Measurements from ENCODE around the gene OCIAD1. TPM values are rescaled to one million over a fixed set of nuclear protein-coding genes. Genes with fewer than 3 reads are reported as not detected.
"Not testable (repeated sequence)": the region's sequence is repeated elsewhere in the genome, so short reads cannot be mapped to it uniquely, and the experiment has no call there.

The OCIAD1 gene
- total RNA-seq, 1 experiment from 2014 or later: 98.2 TPM

DNA sequence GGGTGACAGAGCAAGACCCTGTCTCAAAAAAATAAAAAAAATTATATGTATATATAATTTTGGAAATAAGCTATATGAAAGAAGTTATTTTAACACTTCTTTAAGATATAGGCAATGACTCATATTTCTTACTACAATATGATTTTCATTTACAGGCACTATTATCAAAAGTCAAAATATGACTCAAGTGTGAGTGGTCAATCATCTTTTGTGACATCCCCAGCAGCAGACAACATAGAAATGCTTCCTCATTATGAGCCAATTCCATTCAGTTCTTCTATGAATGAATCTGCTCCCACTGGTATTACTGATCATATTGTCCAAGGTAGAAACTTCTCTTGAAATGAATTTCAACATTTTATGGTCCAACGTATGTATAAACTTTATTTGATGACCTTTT is 20.8 kb downstream of the OCIAD1 start:
- Histone ChIP-seq H3K27me3 (ENCODE audit: control insufficient read depth, insufficient read depth, low read length) (no peaks in the 10 kb centered on the region), H3K4me3 (ENCODE audit: insufficient read depth, low read depth, low read length) (no peak overlapping the region), H3K36me3 (replicated peaks; ENCODE audit: control insufficient read depth, insufficient read depth, low read length) (peaks cover 12% of the 10 kb centered on the region)
- no peak for DNase-seq

DNA sequence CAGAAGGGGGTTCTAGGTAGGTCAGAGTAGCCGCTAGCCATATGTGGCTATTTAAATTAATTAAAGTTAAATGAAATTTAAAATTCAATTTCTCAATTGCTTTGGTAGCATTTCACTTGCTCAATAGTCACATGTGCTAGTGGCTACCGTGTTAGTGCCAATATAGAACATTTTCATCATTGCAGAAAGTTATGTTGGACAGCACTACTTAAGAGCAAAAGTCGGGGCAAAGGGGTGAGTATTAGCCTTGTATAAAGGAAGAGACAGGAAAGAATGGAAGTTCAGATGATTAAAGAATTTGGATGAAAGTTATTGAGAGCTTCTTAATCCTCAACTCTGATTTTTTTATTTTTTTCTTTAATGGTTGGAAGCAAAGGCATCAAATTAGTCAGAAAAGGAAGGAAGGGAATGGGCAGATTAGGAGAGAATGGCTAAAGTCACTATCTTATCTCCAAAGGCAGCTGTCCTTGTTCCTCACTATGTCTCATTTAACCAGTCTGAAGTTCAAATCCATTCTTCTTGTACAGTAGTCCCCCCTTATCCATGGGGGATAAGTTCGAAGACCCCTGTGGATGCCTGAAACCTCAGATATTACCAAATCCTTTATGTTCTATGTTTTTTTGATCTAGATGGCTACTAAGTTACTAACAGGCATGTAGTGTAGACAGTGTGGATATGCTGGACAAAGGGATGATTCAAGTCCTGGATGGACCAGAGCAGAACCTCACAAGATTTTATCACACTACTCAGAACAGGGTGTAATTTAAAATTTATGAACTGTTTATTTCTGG is 22.9 kb downstream of the OCIAD1 start:
- no peak for DNase-seq
- Histone ChIP-seq H3K4me3 (ENCODE audit: insufficient read depth, low read depth, low read length) (no peak overlapping the region), H3K27me3 (ENCODE audit: control insufficient read depth, insufficient read depth, low read length) (no peaks in the 10 kb centered on the region), H3K36me3 (replicated peaks; ENCODE audit: control insufficient read depth, insufficient read depth, low read length) (peaks cover 14% of the 10 kb centered on the region)

DNA sequence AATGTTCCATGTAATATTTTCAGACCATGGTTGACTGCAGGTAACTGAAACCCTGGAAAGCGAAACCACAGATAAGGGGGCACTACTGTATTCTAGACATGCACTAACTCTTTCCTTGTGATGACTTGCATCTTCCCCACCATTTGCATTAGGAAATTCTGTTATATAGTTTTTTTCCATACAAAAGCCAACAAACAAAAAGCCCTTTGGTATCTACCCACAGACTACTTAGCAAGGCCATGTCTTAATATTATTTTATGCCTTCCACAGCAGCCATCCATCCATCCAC is 23.5 kb downstream of the OCIAD1 start:
- DNase-seq: no peak
- H3K36me3 ChIP-seq (replicated peaks; ENCODE audit: control insufficient read depth, insufficient read depth, low read length): peaks cover 14% of the 10 kb centered on the region

DNA sequence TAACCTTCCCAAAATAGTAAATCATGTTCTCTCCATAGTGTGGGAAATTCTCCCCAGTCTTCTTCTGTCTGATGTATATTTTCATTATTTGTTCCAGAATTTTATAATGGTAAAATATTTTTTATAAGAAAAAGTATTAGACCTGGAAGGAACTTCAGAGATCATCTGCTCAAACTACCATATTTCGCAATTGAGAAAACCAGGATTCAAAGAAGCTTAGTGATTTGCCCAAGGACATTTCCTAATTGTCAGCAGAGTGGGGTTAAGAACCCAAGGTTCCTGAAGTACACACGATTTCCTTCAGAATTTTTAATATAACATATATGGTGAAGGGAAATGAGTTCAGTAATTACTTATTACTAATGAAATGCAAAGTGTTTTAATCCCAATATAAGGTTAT is 24.1 kb downstream of the OCIAD1 start:
- no peaks in the 10 kb centered on the region for H3K27me3 ChIP-seq (ENCODE audit: control insufficient read depth, insufficient read depth, low read length)
- peaks cover 14% of the 10 kb centered on the region for H3K36me3 ChIP-seq (replicated peaks; ENCODE audit: control insufficient read depth, insufficient read depth, low read length)
- H3K4me3 ChIP-seq (ENCODE audit: insufficient read depth, low read depth, low read length): no peak overlapping the region
- no peak for DNase-seq

More for the DNA sequence above, 23.5 kb downstream of the OCIAD1 start:
- no peak overlapping the region for H3K4me3 ChIP-seq (ENCODE audit: insufficient read depth, low read depth, low read length)
- no peaks in the 10 kb centered on the region for H3K27me3 ChIP-seq (ENCODE audit: control insufficient read depth, insufficient read depth, low read length)

DNA sequence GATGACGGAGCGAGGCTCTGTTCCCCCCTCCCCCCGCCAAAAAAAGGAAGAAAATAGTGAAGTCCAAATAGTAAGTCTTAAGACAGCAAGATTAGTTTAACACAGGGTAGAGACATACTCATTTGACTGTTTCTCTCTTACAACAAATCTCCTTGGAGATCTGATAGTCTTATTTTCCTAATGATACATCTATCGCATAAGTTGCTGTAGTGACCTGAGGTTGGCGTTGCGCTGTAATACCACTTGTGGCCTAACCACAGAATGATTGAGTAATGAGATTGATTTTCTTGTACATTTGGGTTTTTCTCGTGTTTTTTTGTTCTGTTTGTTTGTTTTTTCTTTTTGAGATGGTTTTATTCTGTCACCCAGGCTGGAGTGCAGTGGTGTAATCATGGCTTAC is 27.2 kb downstream of the OCIAD1 start:
- Histone ChIP-seq H3K4me3 (ENCODE audit: insufficient read depth, low read depth, low read length) (no peak overlapping the region), H3K36me3 (replicated peaks; ENCODE audit: control insufficient read depth, insufficient read depth, low read length) (peaks cover 7% of the 10 kb centered on the region), H3K27me3 (ENCODE audit: control insufficient read depth, insufficient read depth, low read length) (no peaks in the 10 kb centered on the region)
- DNase-seq: no peak

DNA sequence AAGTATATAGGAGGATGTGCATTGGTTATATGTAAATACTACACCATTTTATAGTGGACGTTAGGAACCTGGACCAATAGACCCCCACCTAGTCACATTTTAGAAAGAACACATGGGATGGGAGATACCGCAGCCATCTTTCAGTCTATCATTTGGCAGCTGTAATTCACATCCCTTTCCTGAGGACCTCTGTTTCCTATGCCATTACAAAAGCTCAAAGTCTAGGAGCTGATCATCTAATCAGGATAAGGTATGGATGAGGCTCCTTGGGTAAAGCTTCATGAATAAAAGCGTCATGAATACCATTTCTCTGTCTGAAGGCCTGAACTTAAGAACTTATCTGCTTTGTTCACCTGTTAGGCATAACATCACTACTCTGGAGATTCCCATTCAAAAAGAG is 31.1 kb downstream of the OCIAD1 start:
- peaks cover 3% of the 10 kb centered on the region for H3K36me3 ChIP-seq (replicated peaks; ENCODE audit: control insufficient read depth, insufficient read depth, low read length)
- H3K4me3 ChIP-seq (ENCODE audit: insufficient read depth, low read depth, low read length): no peak overlapping the region
- no peak for DNase-seq
- H3K27me3 ChIP-seq (ENCODE audit: control insufficient read depth, insufficient read depth, low read length): no peaks in the 10 kb centered on the region

DNA sequence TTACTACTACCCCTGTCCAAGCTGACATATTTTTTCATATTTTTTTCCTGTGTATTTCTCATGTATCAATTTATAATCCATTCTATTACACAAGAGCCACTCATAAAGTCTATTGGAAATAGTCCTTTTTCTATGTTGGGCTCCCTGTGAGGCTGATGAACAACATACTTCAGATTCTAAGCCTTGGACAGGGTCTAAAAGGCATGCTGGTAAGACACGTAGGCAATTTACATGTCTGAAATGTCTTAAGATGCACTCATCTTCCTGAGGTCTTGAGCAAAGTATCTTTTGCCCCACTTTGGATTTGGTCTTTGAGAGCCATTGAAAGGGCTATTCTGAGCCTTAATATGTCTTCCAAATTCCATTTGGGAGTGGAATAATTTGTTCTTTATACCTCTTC is 31.8 kb downstream of the OCIAD1 start:
- Histone ChIP-seq H3K27me3 (ENCODE audit: control insufficient read depth, insufficient read depth, low read length) (no peaks in the 10 kb centered on the region), H3K36me3 (replicated peaks; ENCODE audit: control insufficient read depth, insufficient read depth, low read length) (no peaks in the 10 kb centered on the region; the same call in none of the 2 replicates), H3K4me3 (ENCODE audit: insufficient read depth, low read depth, low read length) (no peak overlapping the region)
- DNase-seq: no peak

DNA sequence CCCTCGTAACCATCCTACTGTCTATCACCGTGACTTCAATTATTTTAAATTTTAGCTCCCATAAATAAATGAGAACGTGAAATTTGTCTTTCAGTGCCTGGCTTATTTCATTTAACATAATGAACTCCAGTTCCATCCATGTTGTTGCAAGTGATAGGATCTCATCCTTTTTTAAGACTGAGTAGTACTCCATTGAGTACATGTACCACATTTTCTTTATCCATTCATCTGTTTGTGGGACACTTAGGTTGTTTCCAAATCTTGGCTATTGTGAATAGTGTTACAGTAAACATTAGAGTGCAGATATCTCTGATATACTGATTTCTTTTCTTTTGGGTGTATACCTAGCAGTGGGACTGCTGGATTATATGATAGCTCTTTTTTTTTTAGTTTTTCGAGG is 32.8 kb downstream of the OCIAD1 start:
- Histone ChIP-seq H3K27me3 (ENCODE audit: control insufficient read depth, insufficient read depth, low read length) (no peaks in the 10 kb centered on the region), H3K4me3 (ENCODE audit: insufficient read depth, low read depth, low read length) (no peak overlapping the region), H3K36me3 (replicated peaks; ENCODE audit: control insufficient read depth, insufficient read depth, low read length) (no peaks in the 10 kb centered on the region; the same call in 1 of the 2 replicates)
- no peak for DNase-seq

DNA sequence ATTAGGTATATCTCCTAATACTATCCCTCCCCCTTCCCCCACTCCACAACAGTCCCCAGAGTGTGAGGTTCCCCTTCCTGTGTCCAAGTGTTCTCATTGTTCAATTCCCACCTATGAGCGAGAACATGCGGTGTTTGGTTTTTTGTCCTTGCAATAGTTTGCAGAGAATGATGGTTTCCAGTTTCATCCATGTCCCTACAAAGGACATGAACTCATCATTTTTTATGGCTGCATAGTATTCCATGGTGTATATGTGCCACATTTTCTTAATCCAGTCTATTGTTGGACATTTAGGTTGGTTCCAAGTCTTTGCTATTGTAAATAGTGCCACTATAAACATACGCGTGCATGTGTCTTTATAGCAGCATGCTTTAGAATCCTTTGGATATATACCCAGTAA is 33.8 kb downstream of the OCIAD1 start:
- not testable (repeated sequence) for H3K27me3 ChIP-seq (ENCODE audit: control insufficient read depth, insufficient read depth, low read length); H3K4me3 ChIP-seq (ENCODE audit: insufficient read depth, low read depth, low read length); DNase-seq; H3K36me3 ChIP-seq (replicated peaks; ENCODE audit: control insufficient read depth, insufficient read depth, low read length)

DNA sequence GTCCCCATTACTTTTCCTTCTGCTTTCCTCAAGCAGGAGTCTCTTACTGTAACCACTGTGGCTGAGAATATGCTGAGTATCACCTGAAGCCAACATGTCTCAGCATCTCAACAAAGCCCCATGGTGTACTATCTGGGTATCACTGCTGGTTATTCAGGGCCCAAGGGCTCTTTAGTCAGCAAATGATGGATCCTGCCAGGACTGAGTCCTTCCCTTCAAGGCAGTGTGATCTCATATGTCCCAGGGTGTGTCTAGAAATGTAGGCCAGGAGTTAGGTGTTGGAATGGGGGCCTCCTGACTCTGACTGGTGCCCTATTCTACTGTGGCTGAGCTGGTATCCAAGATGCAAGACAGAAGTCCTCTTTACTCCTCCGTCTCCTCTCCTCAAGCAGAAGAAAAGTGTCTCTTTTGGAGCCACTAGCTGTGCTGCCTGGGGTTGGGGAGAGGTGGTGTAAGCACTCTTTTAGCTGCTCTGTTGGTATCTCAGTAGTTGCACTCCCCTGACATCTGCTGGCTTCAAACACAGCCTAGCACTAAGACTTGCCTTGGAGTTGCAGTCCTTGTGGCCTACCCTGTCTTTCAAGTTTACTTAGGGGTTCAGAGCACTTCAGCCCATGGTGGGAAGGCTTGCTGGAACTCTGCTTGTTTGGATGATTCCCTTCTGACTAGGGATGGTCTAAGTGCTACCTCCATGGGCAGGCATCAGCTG is 47.1 kb downstream of the OCIAD1 start:
- DNase-seq: no peak

DNA sequence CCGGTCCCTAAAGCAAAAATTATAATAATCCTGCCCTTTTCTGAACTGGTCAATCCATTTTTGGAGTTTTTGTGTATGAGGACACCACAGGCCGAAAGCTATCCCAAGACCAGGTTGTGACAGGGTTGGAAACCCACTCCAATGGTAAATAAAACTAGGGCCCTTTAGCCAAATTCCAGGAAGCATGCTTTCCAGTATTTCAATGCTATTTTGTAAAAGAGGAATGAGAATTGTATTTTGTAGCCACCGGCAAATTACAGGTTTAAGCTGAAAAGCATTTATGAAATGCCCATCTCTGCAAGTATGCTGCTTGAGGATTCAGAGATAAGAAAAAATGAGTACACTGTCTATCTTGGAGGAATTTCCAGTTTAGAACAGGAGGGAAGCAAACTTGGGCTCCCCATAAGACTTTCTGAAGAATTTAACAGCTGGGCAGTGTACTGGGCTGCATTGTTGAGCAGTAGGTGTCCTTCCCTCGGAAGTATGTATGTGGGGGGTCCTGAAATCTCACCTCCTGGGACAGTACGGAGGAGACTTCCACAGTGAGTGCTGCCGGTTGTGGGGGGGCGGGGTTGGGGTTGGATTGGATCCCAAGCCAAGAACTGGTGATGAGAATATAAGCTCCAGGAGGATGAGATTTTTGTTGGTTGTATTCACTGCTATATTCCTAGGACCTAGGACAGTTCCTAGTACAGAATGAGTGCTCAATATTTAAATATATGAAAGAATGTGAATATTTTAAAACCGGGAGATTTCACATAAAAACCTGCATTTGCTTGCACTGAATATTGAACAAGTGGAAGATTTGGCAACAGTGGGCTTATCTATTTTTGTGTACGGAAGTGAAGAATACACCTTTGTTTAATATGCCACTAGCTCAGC is 48.9 kb downstream of the OCIAD1 start:
- H3K27me3 ChIP-seq (ENCODE audit: control insufficient read depth, insufficient read depth, low read length): no peaks in the 10 kb centered on the region
- H3K36me3 ChIP-seq (replicated peaks; ENCODE audit: control insufficient read depth, insufficient read depth, low read length): no peaks in the 10 kb centered on the region
- no peak overlapping the region for H3K4me3 ChIP-seq (ENCODE audit: insufficient read depth, low read depth, low read length)
- peak; percentile 17 for DNase-seq

More for the DNA sequence above, 47.1 kb downstream of the OCIAD1 start:
- no peak overlapping the region for H3K4me3 ChIP-seq (ENCODE audit: insufficient read depth, low read depth, low read length)
- no peaks in the 10 kb centered on the region for H3K36me3 ChIP-seq (replicated peaks; ENCODE audit: control insufficient read depth, insufficient read depth, low read length)
- no peaks in the 10 kb centered on the region for H3K27me3 ChIP-seq (ENCODE audit: control insufficient read depth, insufficient read depth, low read length)

DNA sequence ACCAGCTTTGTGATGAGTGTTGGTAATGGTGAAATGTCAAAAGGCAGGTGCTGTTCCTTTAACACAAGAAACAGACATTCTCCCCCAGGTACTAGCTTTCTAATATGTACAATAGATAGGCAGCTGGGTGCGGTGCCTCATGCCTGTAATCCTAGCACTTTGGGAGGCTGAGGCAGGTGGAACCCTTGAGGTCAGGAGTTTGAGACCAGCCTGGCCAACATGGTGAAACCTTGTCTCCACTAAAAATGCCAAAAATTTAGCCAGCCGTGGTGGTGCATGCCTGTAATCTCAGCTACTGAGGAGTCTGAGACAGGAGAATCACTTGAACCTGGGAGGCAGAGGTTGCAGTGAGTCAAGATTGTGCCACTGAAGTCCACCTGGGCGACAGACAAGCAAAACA is 50.8 kb downstream of the OCIAD1 start:
- not testable (repeated sequence) for H3K27me3 ChIP-seq (ENCODE audit: control insufficient read depth, insufficient read depth, low read length); H3K4me3 ChIP-seq (ENCODE audit: insufficient read depth, low read depth, low read length); DNase-seq; H3K36me3 ChIP-seq (replicated peaks; ENCODE audit: control insufficient read depth, insufficient read depth, low read length)

DNA sequence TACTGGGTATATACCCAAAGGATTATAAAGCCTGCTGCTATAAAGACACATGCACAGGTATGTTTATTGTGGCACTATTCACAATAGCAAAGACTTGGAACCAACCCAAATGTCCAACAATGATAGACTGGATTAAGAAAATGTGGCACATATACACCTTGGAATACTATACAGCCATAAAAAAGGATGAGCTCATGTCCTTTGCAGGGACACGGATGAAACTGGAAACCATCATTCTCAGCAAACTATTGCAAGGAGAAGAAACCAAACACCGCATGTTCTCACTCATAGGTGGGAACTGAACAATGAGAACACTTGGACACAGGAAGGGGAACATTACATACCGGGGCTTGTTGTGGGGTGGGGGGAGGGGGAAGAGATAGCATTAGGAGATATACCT is 58.9 kb downstream of the OCIAD1 start:
- H3K27me3 ChIP-seq (ENCODE audit: control insufficient read depth, insufficient read depth, low read length); H3K4me3 ChIP-seq (ENCODE audit: insufficient read depth, low read depth, low read length); DNase-seq; H3K36me3 ChIP-seq (replicated peaks; ENCODE audit: control insufficient read depth, insufficient read depth, low read length): not testable (repeated sequence)

DNA sequence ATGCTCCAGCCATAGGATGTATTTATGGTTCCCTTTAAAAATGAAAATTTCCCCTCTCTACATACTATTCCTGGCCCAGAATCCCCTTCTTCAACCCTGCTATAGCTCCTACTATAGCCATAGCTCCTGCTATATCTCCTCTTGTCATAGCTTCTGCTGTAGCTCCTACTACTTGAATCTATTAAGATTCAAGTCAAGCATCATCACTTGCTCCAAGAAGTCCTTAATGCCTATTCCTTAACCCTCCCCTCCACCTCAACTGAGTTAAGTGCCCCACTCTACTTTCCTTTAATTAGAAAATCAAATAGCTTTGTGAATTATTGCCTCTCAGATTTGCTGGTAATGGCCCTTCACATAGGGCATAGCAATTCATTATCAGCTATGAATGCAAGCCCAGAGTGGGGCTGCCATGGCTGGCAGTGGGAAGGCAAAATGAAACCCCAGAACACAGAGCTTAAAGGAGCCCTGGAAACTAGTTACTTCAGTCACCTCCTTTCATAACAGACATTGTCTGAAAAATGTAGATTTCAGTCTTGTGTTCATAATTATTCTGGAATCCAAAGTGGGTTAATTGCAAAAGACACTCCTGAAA is 60.2 kb downstream of the OCIAD1 start:
- no peaks in the 10 kb centered on the region for H3K27me3 ChIP-seq (ENCODE audit: control insufficient read depth, insufficient read depth, low read length)
- H3K36me3 ChIP-seq (replicated peaks; ENCODE audit: control insufficient read depth, insufficient read depth, low read length): peaks cover 9% of the 10 kb centered on the region
- no peak overlapping the region for H3K4me3 ChIP-seq (ENCODE audit: insufficient read depth, low read depth, low read length)
- DNase-seq: no peak

All from H7 (cell line).